A549 (cell line): ENCODE data around the gene VPS35L.

Experiments used
- ATOH8 ChIP-seq: fragments of 250-450 bp; sonication (Bioruptor Pico); IDR thresholded peaks from 2 replicates; pipeline ENCODE4 v1.5.0; 2020; ENCODE audit warnings: low read depth, mild to moderate bottlenecking, moderate library complexity
- CHD2 ChIP-seq: fragments of 150-350 bp; IDR thresholded peaks from 2 replicates; pipeline ENCODE4 v1.6.1; 2014; ENCODE audit warnings: low read length; ENCODE audit not compliant: partially characterized antibody
- CTCF ChIP-seq: fragments of >200 bp; sonication (Bioruptor Twin); formaldehyde crosslinking; IDR thresholded peaks from 3 replicates; pipeline ENCODE4 v1.5.1; 2016
- EP300 ChIP-seq, 2 experiments: fragments of >200 bp; sonication (Bioruptor Twin); formaldehyde crosslinking; IDR thresholded peaks; 2 replicates in 1 of 2; 3 replicates in 1 of 2; pipeline ENCODE4 v1.6.1; 2016 to 2017
- ESRRA ChIP-seq: fragments of 150-350 bp; IDR thresholded peaks from 2 replicates; pipeline ENCODE4 v1.6.1; 2014; ENCODE audit warnings: mild to moderate bottlenecking, low read length, borderline replicate concordance
- KDM1A ChIP-seq: fragments of 200-600 bp; sonication (generic); IDR thresholded peaks from 2 replicates; pipeline ENCODE4 v1.6.1; 2016; ENCODE audit warnings: low read depth, mild to moderate bottlenecking
- MAZ ChIP-seq: fragments of 150-350 bp; IDR thresholded peaks from 2 replicates; pipeline ENCODE4 v1.6.1; 2014; ENCODE audit warnings: antibody characterized with exemption, low read depth, low read length, borderline replicate concordance
- PBX3 ChIP-seq: IDR thresholded peaks from 2 replicates; pipeline ENCODE4 v1.6.1; 2012
- POLR2A ChIP-seq: IDR thresholded peaks from 2 replicates; pipeline ENCODE4 v1.6.1; 2012; ENCODE audit warnings: mild to moderate bottlenecking, low read length
- SMC3 ChIP-seq: fragments of >200 bp; sonication (Bioruptor Twin); formaldehyde crosslinking; IDR thresholded peaks from 3 replicates; pipeline ENCODE4 v1.6.1; 2018; ENCODE audit warnings: inconsistent platforms
- TP53 ChIP-seq: fragments of 250-450 bp; sonication (Bioruptor Pico); IDR thresholded peaks from 2 replicates; pipeline ENCODE4 v1.5.0; 2021; ENCODE audit warnings: mild to moderate bottlenecking, moderate library complexity

GRCh38 chr16:19598805-19599510, 43.5 kb downstream of the VPS35L start:
- TF ChIP-seq POLR2A (no peak), CTCF (no peak), CHD2 (no peak), MAZ (no peak), PBX3 (no peak), KDM1A (no peak), SMC3 (no peak), TP53 (no peak), ATOH8 (CRISPR knock-in tag) (no peak), ESRRA (no peak), EP300 (IDR thresholded peaks at IDR 0.05) (no peak)
